Measurements from ENCODE around the gene CTSF.

DNA sequence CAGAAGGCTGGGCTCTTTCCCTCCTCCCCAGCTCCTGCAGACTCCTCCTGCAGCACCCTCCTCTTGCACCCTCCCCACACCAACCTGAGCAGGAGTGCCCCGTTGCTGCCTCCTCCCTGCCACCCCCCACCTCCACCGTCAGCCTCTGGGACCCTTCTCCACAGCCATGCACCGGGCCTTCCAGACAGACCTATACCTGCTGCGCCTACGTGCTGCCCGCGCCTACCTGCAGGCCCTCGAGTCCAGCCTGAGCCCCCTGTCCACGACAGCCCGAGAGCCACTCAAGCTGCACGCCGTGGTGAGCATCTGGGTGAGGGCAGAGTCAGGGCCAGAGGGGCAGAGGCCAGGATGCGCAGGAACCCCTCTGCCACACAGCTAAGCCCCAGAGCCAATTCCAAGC is 38.8 kb downstream of the CTSF start:
- TF ChIP-seq, protein P1, sequence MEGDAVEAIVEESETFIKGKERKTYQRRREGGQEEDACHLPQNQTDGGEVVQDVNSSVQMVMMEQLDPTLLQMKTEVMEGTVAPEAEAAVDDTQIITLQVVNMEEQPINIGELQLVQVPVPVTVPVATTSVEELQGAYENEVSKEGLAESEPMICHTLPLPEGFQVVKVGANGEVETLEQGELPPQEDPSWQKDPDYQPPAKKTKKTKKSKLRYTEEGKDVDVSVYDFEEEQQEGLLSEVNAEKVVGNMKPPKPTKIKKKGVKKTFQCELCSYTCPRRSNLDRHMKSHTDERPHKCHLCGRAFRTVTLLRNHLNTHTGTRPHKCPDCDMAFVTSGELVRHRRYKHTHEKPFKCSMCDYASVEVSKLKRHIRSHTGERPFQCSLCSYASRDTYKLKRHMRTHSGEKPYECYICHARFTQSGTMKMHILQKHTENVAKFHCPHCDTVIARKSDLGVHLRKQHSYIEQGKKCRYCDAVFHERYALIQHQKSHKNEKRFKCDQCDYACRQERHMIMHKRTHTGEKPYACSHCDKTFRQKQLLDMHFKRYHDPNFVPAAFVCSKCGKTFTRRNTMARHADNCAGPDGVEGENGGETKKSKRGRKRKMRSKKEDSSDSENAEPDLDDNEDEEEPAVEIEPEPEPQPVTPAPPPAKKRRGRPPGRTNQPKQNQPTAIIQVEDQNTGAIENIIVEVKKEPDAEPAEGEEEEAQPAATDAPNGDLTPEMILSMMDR (IDR thresholded peaks at IDR 0.05) = no peak
- no peak for TF ChIP-seq EZH2 (IDR thresholded peaks at IDR 0.05; ENCODE audit: borderline replicate concordance, insufficient read depth, low read depth, low read length, poor library complexity, severe bottlenecking)
